ENCODE data around the gene FAM118B. TPM values are rescaled to one million over a fixed set of nuclear protein-coding genes. Genes with fewer than 3 reads are reported as not detected.
A peak's percentile ranks its signal among the peaks of the same experiment; 100 is the strongest.

FAM118B gene
- total RNA-seq, 1 experiment from 2014 or later: 40.0 TPM

DNA sequence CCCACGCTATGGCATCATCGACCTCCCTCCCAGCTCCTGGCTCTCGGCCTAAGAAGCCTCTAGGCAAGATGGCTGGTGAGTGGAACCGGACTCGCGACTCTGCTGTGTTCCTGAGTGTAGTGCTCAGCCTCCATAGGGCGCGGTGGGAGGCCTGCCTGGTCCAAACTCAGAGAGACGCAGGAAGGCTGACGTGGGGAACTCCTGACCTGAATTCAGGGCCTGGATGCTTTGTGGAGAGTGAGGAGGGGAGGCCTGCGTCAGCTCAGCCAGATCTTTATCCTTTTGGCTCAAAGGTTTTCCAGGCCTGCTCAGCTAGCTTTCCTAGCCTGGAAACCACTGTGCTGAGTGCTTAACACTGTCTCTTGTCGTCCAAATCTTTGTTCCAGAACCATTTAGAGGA, 79.3 kb downstream of the FAM118B start:
- H4K5ac ChIP-seq (ENCODE audit: insufficient read length, low read depth, low read length): no peak overlapping the region
- no peak overlapping the region for H3K14ac ChIP-seq (ENCODE audit: insufficient read depth, low read length)
- H2BK120ac ChIP-seq (ENCODE audit: low read depth, low read length, poor library complexity, severe bottlenecking): no peak overlapping the region
- H3K56ac ChIP-seq (ENCODE audit: insufficient read length, low read depth, low read length): no peak overlapping the region
- H3K79me2 ChIP-seq (ENCODE audit: insufficient read depth, low read length): no peaks in the 10 kb centered on the region
- no peak overlapping the region for H3K18ac ChIP-seq (ENCODE audit: insufficient read length, low read depth, low read length)
- H3K4ac ChIP-seq (ENCODE audit: low read depth, low read length): no peak overlapping the region
- H2AK5ac ChIP-seq (ENCODE audit: insufficient read length, low read length): no peak overlapping the region
- no peak overlapping the region for H3T11ph ChIP-seq (ENCODE audit: low read length)
- H2AFZ ChIP-seq (ENCODE audit: low read length): no peak overlapping the region
- H3K23ac ChIP-seq (ENCODE audit: insufficient read length, low read depth, low read length): no peak overlapping the region
- H3K9me3 ChIP-seq (ENCODE audit: control insufficient read depth, low read depth, low read length): no peaks in the 10 kb centered on the region
- no peak overlapping the region for H2BK20ac ChIP-seq (ENCODE audit: low read depth, low read length, poor library complexity, severe bottlenecking)
- no peak for DNase-seq
- no CpG with 5 or more reads among the region's 12 CpGs for WGBS (ENCODE audit: extremely low coverage, insufficient read length, low lambda C conversion rate)
- H3K4me2 ChIP-seq (ENCODE audit: insufficient read depth, insufficient read length, low read length): no peak overlapping the region
- no peaks in the 10 kb centered on the region for H3K23me2 ChIP-seq (ENCODE audit: insufficient read length, low read depth, low read length, poor library complexity, severe bottlenecking)
- no peaks in the 10 kb centered on the region for H3K79me1 ChIP-seq (ENCODE audit: insufficient read depth, low read depth, low read length, poor library complexity, severe bottlenecking)
- H3K36me3 Mint-ChIP-seq (ENCODE audit: insufficient read depth in 1 of 3, low read depth in 3 of 3): peaks cover 7 to 32% (median 9%) of the 10 kb centered on the region in 3 experiments; a peak in 4 of 7 replicates
- H3K27me3 ChIP-seq (ENCODE audit: insufficient read depth, low read length): no peaks in the 10 kb centered on the region
- no peak overlapping the region for H2BK12ac ChIP-seq (ENCODE audit: insufficient read length, low read depth, low read length)
- H2BK5ac ChIP-seq (ENCODE audit: insufficient read length, low read length): no peak overlapping the region
- no peaks in the 10 kb centered on the region for H3K4me1 Mint-ChIP-seq
- H3K27ac Mint-ChIP-seq: peak overlapping the region in 2 of 3 experiments; percentile 39 to 70; a peak in 2 of 7 replicates
- H4K8ac ChIP-seq (replicated peaks; ENCODE audit: insufficient read length, low read depth, low read length): no peak overlapping the region
- no peak overlapping the region for H3K4me3 Mint-ChIP-seq
- H4K20me1 ChIP-seq (ENCODE audit: control insufficient read depth, insufficient read depth, insufficient read length): no peaks in the 10 kb centered on the region
- H3K27ac ChIP-seq (ENCODE audit: insufficient read length, low read depth, low read length): no peak overlapping the region
- no peaks in the 10 kb centered on the region for H3K4me1 ChIP-seq (ENCODE audit: insufficient read depth, low read length)
- H4K91ac ChIP-seq (ENCODE audit: insufficient read length, low read depth, low read length): no peak overlapping the region
- no peak overlapping the region for H2BK15ac ChIP-seq (ENCODE audit: low read depth, low read length)
- H3K9me3 Mint-ChIP-seq: no peaks in the 10 kb centered on the region
- no peak for TF ChIP-seq CTCF (conservative IDR thresholded peaks at IDR 0.05)
- H3K27me3 Mint-ChIP-seq (ENCODE audit: low read depth): no peaks in the 10 kb centered on the region
- H3K9ac ChIP-seq (ENCODE audit: extremely low read depth, insufficient read length, low read length): no peak overlapping the region
